GM18520 (cell line): ENCODE results near the gene KCNAB2.

ENCODE experiments used
- ATAC-seq: cut with Tn5 transposase; IDR thresholded peaks from one replicate; pipeline ENCODE4 v1.9.1; 2021; ENCODE audit not compliant: unreplicated experiment

Gene KCNAB2

GRCh38 chr1:6144175-6144574 is 98.5 kb downstream of the KCNAB2 start:
- ATAC-seq, result no peak

GRCh38 chr1:6144647-6145395 is 99.1 kb downstream of the KCNAB2 start:
- no peak for ATAC-seq

- ATAC-seq, result no peak
Measured at GRCh38 chr1:6145396-6145750, 99.7 kb downstream of the KCNAB2 start.

GRCh38 chr1:6145864-6146410 is 100.2 kb downstream of the KCNAB2 start:
- no peak for ATAC-seq

GRCh38 chr1:6148497-6149241 is 103.0 kb downstream of the KCNAB2 start:
- ATAC-seq, result no peak

GRCh38 chr1:6149597-6149996 is 103.9 kb downstream of the KCNAB2 start:
- no peak for ATAC-seq

GRCh38 chr1:6150006-6150938 is 104.6 kb downstream of the KCNAB2 start:
- ATAC-seq, result no peak
